Spleen (tissue), 11 donors: ENCODE measurements around the gene OTOS. TPM values are rescaled to one million over a fixed set of nuclear protein-coding genes. Genes with fewer than 3 reads are reported as not detected.

Source experiments
- DNase-seq: peaks from one replicate; pipeline ENCODE4 v3.0.0-alpha.2; 2020
- H3K27ac ChIP-seq, 8 donors: fragments of 200-600 bp; sonication (generic) in 7 of 8; 1 replicate in 4 of 8; 2 replicates in 4 of 8; pipeline versions ENCODE4 v1.5.0 to v1.8.0; 2016 to 2021; ENCODE audit warnings: inconsistent platforms in 4 of 8, mild to moderate bottlenecking in 4 of 8, moderate library complexity in 1 of 8
- H3K27me3 ChIP-seq, 7 donors: fragments of 200-600 bp; sonication (generic) in 6 of 7; replicated peaks in 1 of 7; 1 replicate in 4 of 7; 2 replicates in 3 of 7; pipeline versions ENCODE4 v1.5.0 to v1.8.0; 2016 to 2021; ENCODE audit warnings: inconsistent platforms in 3 of 7, mild to moderate bottlenecking in 1 of 7
- H3K36me3 ChIP-seq, 6 donors: fragments of 200-600 bp; sonication (generic) in 5 of 6; 1 replicate in 4 of 6; 2 replicates in 2 of 6; pipeline versions ENCODE4 v1.5.0 to v1.8.0; 2016 to 2021; ENCODE audit warnings: inconsistent platforms in 2 of 6
- H3K4me1 ChIP-seq, 6 donors: fragments of 200-600 bp; sonication (generic) in 5 of 6; 1 replicate in 3 of 6; 2 replicates in 3 of 6; pipeline versions ENCODE4 v1.5.0 to v1.8.0; 2016 to 2021; ENCODE audit warnings: inconsistent platforms in 3 of 6
- H3K4me3 ChIP-seq, 8 donors: fragments of 200-600 bp; sonication (generic) in 7 of 8; 1 replicate in 4 of 8; 2 replicates in 4 of 8; pipeline versions ENCODE4 v1.5.0 to v1.8.0; 2016 to 2021; ENCODE audit warnings: inconsistent platforms in 4 of 8, mild to moderate bottlenecking in 4 of 8, moderate library complexity in 2 of 8
- H3K9me3 ChIP-seq, 8 donors: fragments of 200-600 bp; sonication (generic) in 7 of 8; 1 replicate in 4 of 8; 2 replicates in 4 of 8; pipeline versions ENCODE4 v1.5.0 to v1.8.0; 2016 to 2021; ENCODE audit warnings: inconsistent platforms in 4 of 8
- CTCF ChIP-seq, 11 experiments: fragments of 200-600 bp in 7 of 11; fragments of 450-650 bp in 4 of 11; sonication (generic) in 4 of 11; IDR thresholded peaks in 8 of 11; conservative IDR thresholded peaks in 3 of 11; 1 replicate in 7 of 11; 2 replicates in 4 of 11; pipeline versions ENCODE4 v1.4.0 to v1.8.0; 2016 to 2021; ENCODE audit warnings: antibody characterized with exemption in 11 of 11, inconsistent platforms in 4 of 11, mild to moderate bottlenecking in 1 of 11
- POLR2A ChIP-seq, 3 donors: fragments of 450-650 bp; IDR thresholded peaks; one replicate each; pipeline ENCODE4 v1.5.1; 2017; ENCODE audit warnings: antibody characterized with exemption in 3 of 3, mild to moderate bottlenecking in 1 of 3
- POLR2AphosphoS5 ChIP-seq, 3 donors: sonication (generic); formaldehyde crosslinking; IDR thresholded peaks; one replicate each; pipeline ENCODE4 v1.5.1; 2017; ENCODE audit warnings: antibody characterized with exemption in 3 of 3
- WGBS, 5 donors: extraction: QIAGEN DNeasy Blood & Tissue Kit in 3 of 5; methylation state at CpG; one replicate each; pipeline versions ENCODE4 v1.1.5 to v1.1.7; 2013 to 2018; 5-methylcytosine and 5-hydroxymethylcytosine counted together
- intact Hi-C: fragments of 100-400 bp; cut with DNase I; formaldehyde crosslinking; loops from one replicate; pipeline ENCODE4 v1.15.0; 2023; ENCODE audit warnings: low total_unique reads
- polyA plus RNA-seq, 3 donors: library from polyadenylated mRNA; stranded (reverse); fragments of 200-250 nt; gene quantifications; one replicate each; pipeline ENCODE4 v1.2.1, GENCODE V29; 2013
- total RNA-seq, 7 donors: library from RNA; depleted of rRNA in 3 of 7; stranded (reverse); fragments of >200 nt in 3 of 7; fragmentation: NEBNext Ultra II Directional in 4 of 7; extraction: Animal tissue kit (Norgen Biotek cat#: 25700) in 4 of 7; gene quantifications; one replicate each; pipeline versions ENCODE4 v1.1.0 to v1.2.1, GENCODE V29; 2016 to 2021
- donor health status: healthy with polysubstance abuse.
- donor health status: DM: no; HTN: no; CAD: no; lungs with moderate emphysema.
- donor health status: DM: no; HTN: no; CAD: no.
- donor health status: Bipolar disorder and iron deficiency.
- donor health status: healthy.
- donor health status: DM: no; HTN: no; CAD: no.
- donor health status: DM: yes; HTN: yes; CAD: no.

Gene OTOS
- total and polyA plus RNA-seq, 10 donors = not detected

GRCh38 chr2:240184656-240185055 lies 44.2 kb upstream of the OTOS start:
- H3K27ac ChIP-seq = no peak overlapping the region
- DNase-seq = peak; percentile 25
- no peak for TF ChIP-seq POLR2AphosphoS5 (IDR thresholded peaks at IDR 0.05)
- TF ChIP-seq CTCF (IDR thresholded peaks at IDR 0.05 in 8 of 11, conservative IDR thresholded peaks at IDR 0.05 in 3 of 11) = no peak
- TF ChIP-seq POLR2A (IDR thresholded peaks at IDR 0.05) = no peak
- H3K4me1 ChIP-seq = no peaks in the 10 kb centered on the region
- intact Hi-C loops = no loop called here
- H3K36me3 ChIP-seq = no peaks in the 10 kb centered on the region
- peaks cover 0 to 32% (median 0%) of the 10 kb centered on the region in 7 donors for H3K27me3 ChIP-seq
- no peak overlapping the region for H3K4me3 ChIP-seq
- peaks cover 0 to 14% (median 9%) of the 10 kb centered on the region in 8 donors for H3K9me3 ChIP-seq
- WGBS, 5 donors = 28 to 78% (median 56%) methylated on average over 3 of the region's 3 CpGs

GRCh38 chr2:240183875-240184590 lies 43.6 kb upstream of the OTOS start:
- Histone ChIP-seq H3K4me3 (no peak overlapping the region), H3K36me3 (no peaks in the 10 kb centered on the region), H3K4me1 (no peaks in the 10 kb centered on the region), H3K27ac (no peak overlapping the region), H3K27me3 (peaks cover 0 to 36% (median 0%) of the 10 kb centered on the region in 7 donors), H3K9me3 (peaks cover 0 to 14% (median 9%) of the 10 kb centered on the region in 8 donors)
- 65 to 83% (median 77%) methylated on average over 12 to 13 of the region's 13 CpGs for WGBS, 5 donors
- no peak for TF ChIP-seq POLR2AphosphoS5 (IDR thresholded peaks at IDR 0.05)
- TF ChIP-seq POLR2A (IDR thresholded peaks at IDR 0.05) = no peak
- TF ChIP-seq CTCF (IDR thresholded peaks at IDR 0.05 in 8 of 11, conservative IDR thresholded peaks at IDR 0.05 in 3 of 11) = no peak
- intact Hi-C loops = no loop called here
- peak; percentile 46 for DNase-seq

- no peak overlapping the region for H3K27ac ChIP-seq
- 77 to 83% (median 81%) methylated on average over 19 to 22 of the region's 22 CpGs for WGBS, 5 donors
- peak; percentile 47 for DNase-seq
- peaks cover 0 to 36% (median 0%) of the 10 kb centered on the region in 7 donors for H3K27me3 ChIP-seq
- intact Hi-C loops = no loop called here
- no peak overlapping the region for H3K4me3 ChIP-seq
- peaks cover 0 to 12% (median 9%) of the 10 kb centered on the region in 8 donors for H3K9me3 ChIP-seq
- TF ChIP-seq CTCF (IDR thresholded peaks at IDR 0.05 in 8 of 11, conservative IDR thresholded peaks at IDR 0.05 in 3 of 11) = no peak
- TF ChIP-seq POLR2AphosphoS5 (IDR thresholded peaks at IDR 0.05) = no peak
- no peak for TF ChIP-seq POLR2A (IDR thresholded peaks at IDR 0.05)
- H3K4me1 ChIP-seq = no peaks in the 10 kb centered on the region
- no peaks in the 10 kb centered on the region for H3K36me3 ChIP-seq
Measured at GRCh38 chr2:240183006-240183874, 42.8 kb upstream of the OTOS start.

- WGBS, 5 donors = 75 to 89% (median 83%) methylated on average over 2 to 4 of the region's 4 CpGs
- H3K27ac ChIP-seq = no peak overlapping the region
- intact Hi-C loops = no loop called here
- no peak overlapping the region for H3K4me3 ChIP-seq
- TF ChIP-seq POLR2AphosphoS5 (IDR thresholded peaks at IDR 0.05) (no peak), POLR2A (IDR thresholded peaks at IDR 0.05) (no peak), CTCF (IDR thresholded peaks at IDR 0.05 in 8 of 11, conservative IDR thresholded peaks at IDR 0.05 in 3 of 11) (no peak)
- DNase-seq = peak; percentile 33
- H3K4me1 ChIP-seq = no peaks in the 10 kb centered on the region
- no peaks in the 10 kb centered on the region for H3K36me3 ChIP-seq
- peaks cover 0 to 36% (median 0%) of the 10 kb centered on the region in 7 donors for H3K27me3 ChIP-seq
- peaks cover 0 to 4% (median 1%) of the 10 kb centered on the region in 8 donors for H3K9me3 ChIP-seq
Measured at GRCh38 chr2:240182476-240182875, 42.0 kb upstream of the OTOS start.
